Measurements from ENCODE around the gene RIMBP2.

Gene RIMBP2

GRCh38 chr12:130485291-130486145, 230.6 kb downstream of the RIMBP2 start:
- no peak for DNase-seq (ENCODE audit: low read depth in 2 of 2)

- no peak for DNase-seq (ENCODE audit: low read depth in 2 of 2)
These were observed 231.9 kb downstream of the RIMBP2 start for GRCh38 chr12:130484221-130484620.

- no peak for DNase-seq (ENCODE audit: low read depth in 2 of 2)
These were observed 232.4 kb downstream of the RIMBP2 start for GRCh38 chr12:130483616-130484180.

GRCh38 chr12:130482448-130482847, 233.7 kb downstream of the RIMBP2 start:
- no peak for DNase-seq (ENCODE audit: low read depth in 2 of 2)

GRCh38 chr12:130481392-130481879, 234.7 kb downstream of the RIMBP2 start:
- DNase-seq (ENCODE audit: low read depth in 2 of 2), result no peak

- DNase-seq (ENCODE audit: low read depth in 2 of 2), result no peak
These were observed 235.2 kb downstream of the RIMBP2 start for GRCh38 chr12:130480887-130481286.

- DNase-seq (ENCODE audit: low read depth in 2 of 2), result no peak
These were observed 235.9 kb downstream of the RIMBP2 start for GRCh38 chr12:130480231-130480630.

- DNase-seq (ENCODE audit: low read depth in 2 of 2), result no peak
These were observed 236.5 kb downstream of the RIMBP2 start for GRCh38 chr12:130479401-130480125.

- no peak for DNase-seq (ENCODE audit: low read depth in 2 of 2)
These were observed 237.3 kb downstream of the RIMBP2 start for GRCh38 chr12:130478786-130479185.

- no peak for DNase-seq (ENCODE audit: low read depth in 2 of 2)
These were observed 238.4 kb downstream of the RIMBP2 start for GRCh38 chr12:130477701-130478100.

- DNase-seq (ENCODE audit: low read depth in 2 of 2), result no peak
These were observed 238.8 kb downstream of the RIMBP2 start for GRCh38 chr12:130477266-130477665.

- DNase-seq (ENCODE audit: low read depth in 2 of 2), result no peak
These were observed 239.5 kb downstream of the RIMBP2 start for GRCh38 chr12:130476451-130477135.

- no peak for DNase-seq (ENCODE audit: low read depth in 2 of 2)
These were observed 241.4 kb downstream of the RIMBP2 start for GRCh38 chr12:130474599-130475269.

- DNase-seq (ENCODE audit: low read depth in 2 of 2), result no peak
These were observed 242.8 kb downstream of the RIMBP2 start for GRCh38 chr12:130473266-130473665.

GRCh38 chr12:130470969-130471368, 245.1 kb downstream of the RIMBP2 start:
- DNase-seq (ENCODE audit: low read depth in 2 of 2), result no peak

GRCh38 chr12:130469552-130469951, 246.5 kb downstream of the RIMBP2 start:
- no peak for DNase-seq (ENCODE audit: low read depth in 2 of 2)

GRCh38 chr12:130468700-130469245, 247.3 kb downstream of the RIMBP2 start:
- DNase-seq (ENCODE audit: low read depth in 2 of 2), result no peak

- no peak for DNase-seq (ENCODE audit: low read depth in 2 of 2)
These were observed 247.9 kb downstream of the RIMBP2 start for GRCh38 chr12:130468186-130468585.

- DNase-seq (ENCODE audit: low read depth in 2 of 2), result no peak
These were observed 250.5 kb downstream of the RIMBP2 start for GRCh38 chr12:130465626-130466025.

- no peak for DNase-seq (ENCODE audit: low read depth in 2 of 2)
These were observed 251.1 kb downstream of the RIMBP2 start for GRCh38 chr12:130465046-130465445.

Data from stimulated activated CD4-positive, alpha-beta T cell treated with anti-CD3 and anti-CD28 coated beads, Interleukin-15, amount 100 ng/mL, for 48 hours (primary cell).